ENCODE data around the gene KIF6.

The KIF6 gene

DNA sequence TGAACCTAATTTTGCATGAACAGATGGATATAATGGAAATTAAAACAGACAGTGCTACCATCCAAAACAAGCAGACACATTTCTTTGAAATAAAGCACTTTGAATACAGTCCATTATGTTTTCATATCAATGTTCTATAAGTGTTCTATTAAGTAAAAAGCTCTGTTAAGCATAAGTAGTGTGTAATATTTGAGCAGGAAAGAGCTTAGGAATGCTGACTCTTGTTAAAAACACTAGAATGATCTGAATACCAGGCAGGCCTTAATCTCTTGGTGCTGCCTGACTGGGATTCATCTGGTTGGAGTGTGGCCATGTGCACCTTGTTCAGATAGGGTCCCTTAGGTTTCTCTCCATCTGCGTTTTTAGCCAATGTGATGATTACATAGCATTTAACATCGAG lies 130.9 kb downstream of the KIF6 start:
- no peak for DNase-seq (ENCODE audit: low read depth, low spot score)

DNA sequence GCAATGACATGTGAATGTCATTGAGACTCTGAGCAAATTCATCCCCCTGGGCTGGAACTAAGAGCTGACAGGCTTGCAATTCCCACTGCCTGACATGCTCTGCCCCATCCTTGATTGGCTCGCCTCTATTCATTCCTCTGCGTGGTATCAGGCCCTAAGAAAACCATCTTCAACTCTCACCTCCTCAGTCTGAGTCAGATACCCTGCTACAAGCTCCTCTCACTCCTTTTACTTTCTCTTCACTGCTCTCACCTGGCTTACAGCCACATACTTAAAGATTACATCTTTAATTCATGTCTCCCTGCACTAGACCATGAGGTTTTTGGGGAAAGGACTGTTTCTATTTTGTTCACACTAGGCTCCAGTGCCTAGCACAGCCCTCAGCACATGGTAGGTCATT lies 131.6 kb downstream of the KIF6 start:
- no peak for DNase-seq (ENCODE audit: low read depth, low spot score)

DNA sequence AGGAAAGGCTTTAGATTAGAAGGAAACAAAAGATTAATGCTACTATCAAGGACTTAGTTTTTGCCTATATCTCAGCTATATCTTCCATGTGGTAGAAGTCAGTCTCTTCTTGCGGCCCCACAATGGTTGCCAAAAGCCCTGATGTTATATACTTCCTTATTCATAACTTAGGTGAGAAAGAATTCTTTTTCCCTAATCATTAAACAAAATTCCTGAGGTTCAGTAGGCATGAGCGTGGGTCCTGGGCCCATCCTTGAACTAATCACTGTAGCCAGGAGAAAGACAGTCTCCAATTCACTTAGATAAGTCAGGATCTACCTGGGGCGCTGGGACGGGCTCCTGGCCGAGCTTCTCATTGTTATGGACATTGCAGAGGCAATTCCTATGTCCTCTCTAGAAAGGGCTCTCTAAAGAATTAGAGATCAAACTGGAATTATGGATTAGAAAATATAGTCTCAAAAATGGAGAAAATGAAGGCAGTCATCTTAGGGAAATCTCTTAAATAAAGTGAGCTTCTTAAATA lies 134.3 kb downstream of the KIF6 start:
- no peak for DNase-seq (ENCODE audit: low read depth, low spot score)

DNA sequence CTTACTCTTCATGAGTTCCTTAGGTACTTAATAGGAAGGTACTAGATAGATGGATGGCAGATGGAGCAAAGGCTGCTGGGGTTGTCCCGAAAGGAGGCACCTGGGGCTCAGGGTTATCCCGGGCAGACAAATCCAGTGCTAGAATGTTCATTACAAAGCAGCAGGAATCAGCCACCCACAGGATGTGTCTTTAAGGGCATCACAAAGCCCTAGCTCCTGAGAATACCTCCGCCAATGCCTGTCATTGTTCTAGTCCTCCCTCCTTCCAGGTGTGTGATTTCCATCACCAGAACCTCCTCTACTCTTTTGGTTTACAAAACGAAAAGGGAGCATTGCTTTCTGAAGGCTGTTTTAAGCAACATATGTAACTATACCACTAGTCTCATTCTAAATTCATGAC lies 138.1 kb downstream of the KIF6 start:
- no peak for DNase-seq (ENCODE audit: low read depth, low spot score)

DNA sequence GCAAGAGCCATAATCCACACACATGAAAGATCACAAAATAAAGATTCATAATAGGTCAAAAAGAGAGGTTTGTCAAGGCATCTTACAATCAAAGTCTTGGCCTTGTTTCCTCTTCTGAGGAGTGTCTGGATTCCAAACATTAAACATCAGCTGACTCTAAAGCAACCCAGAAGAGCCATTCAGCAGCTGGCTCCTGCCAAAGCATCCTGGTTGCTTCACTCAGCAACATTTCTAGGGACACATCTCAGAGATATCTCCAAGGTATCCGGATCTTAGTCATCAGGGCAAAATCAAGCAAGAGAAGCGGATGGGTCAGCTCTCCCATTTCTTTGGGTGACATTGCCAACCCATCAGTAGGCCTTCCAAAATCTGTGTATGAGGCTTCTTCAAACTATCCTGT lies 139.6 kb downstream of the KIF6 start:
- no peak for DNase-seq (ENCODE audit: low read depth, low spot score)

DNA sequence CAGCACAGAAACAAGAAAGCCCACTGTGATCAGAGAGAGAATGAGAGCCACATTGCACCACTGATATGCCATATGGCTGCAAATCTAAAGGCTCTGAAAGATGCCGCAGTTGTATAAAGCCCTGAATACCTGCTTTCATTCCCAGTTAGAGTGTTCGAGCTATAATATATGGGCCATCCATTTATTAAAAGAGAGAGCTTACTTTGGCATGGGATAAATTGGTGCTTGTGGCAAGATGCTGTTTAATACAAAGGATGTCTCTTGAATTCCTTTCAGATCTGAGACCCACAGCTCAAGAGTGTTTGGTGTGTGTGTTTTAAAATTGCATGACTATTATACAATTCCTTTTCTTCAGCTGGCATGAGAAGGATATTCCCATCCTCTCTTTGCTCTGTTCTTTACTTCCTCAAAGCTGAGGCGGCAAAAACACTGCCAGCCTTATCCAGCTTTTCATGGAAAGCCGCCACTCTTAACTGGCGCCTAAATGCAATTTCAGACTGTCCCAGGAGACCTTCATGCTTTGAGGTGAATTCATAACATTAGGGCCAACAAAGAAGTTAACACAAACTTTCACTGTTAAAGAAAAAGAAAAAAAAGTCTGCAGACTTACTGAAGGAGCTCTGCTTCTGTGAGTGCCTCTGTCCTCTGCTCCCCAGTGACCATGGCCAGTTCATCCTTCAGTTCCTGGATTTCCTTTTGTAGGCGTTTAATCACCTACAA lies 147.6 kb downstream of the KIF6 start:
- no peak for DNase-seq (ENCODE audit: low read depth, low spot score)

DNA sequence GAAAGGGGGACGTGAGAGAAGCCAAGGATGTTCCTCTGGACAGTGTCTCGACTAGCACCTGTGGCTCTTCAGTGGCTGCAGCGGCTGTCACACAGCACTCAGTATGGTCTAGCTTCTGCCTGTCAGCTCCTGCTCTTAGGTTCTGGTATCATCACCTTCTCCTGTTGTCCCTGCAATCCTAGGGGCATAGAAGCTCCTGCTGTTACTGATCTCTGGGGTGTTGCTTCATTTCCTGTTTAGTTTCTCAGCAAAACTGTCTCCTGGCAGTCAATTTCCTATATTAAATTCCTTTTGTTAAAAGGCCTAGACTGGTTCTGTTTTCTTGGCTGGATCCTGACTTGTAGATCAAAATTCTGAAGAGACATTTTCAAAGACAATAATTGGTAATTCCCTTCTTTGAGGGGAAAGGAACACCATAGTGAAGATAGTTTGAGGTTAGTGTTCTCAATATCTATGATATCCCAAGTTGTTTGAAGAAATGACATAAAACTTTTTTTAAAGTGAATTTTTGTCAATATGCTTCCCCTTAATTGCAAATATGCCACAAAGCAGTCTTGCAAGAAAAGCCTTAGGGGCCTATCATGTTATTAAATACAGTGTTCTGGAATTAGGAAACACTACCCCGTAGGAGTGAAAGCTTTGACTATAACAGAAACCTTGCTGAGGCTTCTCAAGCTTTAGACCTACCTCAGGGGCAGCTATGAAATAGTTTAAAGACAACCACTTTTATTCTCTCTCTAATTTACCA lies 148.5 kb downstream of the KIF6 start:
- no peak for DNase-seq (ENCODE audit: low read depth, low spot score)

DNA sequence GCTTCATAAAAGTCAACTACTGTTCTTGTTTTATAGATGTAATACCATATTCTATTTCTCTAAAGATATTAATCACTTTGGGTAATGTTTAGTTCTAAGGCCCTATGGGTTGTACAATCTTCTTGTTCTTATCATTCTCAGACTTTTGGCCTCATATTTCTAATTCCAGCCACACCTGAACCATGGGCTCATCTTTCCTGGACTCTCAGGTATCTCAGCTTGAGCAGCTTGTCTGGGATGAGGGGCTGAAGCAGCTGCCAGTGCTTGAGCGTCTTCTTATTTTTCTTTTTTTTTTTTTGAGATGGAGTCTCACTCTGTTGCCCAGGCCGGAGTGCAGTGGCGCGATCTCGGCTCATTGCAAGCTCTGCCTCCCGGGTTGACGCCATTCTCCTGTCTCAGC lies 150.2 kb downstream of the KIF6 start:
- DNase-seq (ENCODE audit: low read depth, low spot score), result no peak

DNA sequence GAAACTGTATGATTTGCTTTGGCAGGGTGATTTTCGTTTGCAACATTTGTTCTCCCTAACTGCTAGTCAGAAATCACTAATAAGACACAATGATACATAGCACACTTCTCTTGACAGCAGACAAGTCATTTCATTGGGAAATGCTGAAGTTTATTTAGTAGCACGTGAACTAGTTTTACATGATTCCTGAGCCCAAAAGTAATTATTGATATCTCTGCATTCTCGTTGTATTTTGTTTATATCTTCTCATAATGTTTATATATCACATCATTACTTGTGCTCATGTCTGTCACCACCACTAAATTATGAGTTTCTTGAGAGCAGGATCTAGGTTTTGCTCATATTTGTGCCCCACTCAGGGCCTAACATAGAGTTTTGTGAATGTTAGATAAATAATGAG lies 151.7 kb downstream of the KIF6 start:
- no peak for DNase-seq (ENCODE audit: low read depth, low spot score)

DNA sequence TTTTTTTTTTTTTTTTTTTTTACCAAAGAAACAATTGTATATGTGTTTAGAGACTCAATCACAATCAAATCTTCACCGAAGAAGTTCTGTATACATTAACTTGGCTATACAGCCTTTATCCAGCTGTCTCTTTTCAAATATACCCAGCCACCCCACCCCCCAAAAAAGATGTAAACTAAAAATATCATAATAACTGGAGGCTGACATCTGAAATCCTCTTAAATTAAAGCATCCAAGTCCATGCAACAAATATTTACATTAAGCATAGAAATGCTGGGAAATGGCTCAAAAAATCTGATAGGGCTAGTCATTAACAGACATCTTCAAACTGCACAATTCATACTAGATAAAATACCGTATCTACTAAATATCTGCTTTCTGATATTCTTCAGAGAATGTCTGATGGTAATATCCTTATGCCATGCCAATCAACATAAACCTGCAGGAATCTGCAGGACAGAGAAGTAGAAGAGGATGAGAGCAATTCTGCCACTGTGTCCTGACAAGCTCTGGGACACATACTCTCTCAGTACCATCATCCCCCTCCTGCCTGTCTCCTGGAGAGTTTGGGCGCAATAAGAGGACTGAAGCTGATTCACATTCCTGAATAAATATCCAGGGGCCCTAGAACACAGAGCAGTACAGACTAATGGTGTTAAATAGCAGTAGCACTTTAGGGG lies 152.4 kb downstream of the KIF6 start:
- DNase-seq (ENCODE audit: low read depth, low spot score), result no peak

DNA sequence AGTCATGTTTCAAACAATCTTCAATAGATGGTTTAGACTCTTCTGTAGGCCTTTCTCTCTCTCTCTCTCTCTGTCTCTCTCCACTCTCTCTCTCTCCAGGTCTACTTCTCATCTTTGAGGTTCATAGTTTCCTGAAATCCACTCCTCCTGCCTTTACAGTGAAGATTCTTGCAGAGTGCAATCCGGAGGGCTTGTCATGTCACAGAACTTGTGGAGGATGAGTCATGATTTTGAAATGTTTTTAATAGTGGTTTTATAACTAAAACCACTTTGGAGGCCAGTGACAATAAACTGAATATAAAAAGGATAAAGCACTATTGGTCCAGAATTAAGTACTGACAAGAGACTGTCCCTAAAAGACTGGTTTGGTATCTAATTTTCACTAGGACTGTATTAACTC lies 156.3 kb downstream of the KIF6 start:
- DNase-seq (ENCODE audit: low read depth, low spot score), result peak; percentile 41

DNA sequence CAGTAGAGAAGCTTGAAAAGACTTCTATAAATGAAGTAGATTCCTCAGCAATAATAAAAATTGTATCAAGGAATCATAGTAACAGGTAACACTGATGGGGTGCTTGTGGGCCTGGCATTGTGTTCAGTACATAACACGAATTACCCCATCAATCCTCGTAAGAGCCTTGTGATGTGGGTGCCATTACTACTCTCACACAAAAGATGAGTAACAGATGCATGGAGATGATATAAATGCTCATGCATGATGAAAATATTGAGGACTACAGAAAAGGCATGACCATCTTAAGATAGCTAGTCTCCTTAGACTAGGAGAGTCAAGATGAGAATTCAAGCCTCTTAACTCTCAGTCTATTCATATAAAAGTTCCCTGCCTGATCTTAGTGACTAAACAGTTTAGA lies 158.1 kb downstream of the KIF6 start:
- DNase-seq (ENCODE audit: low read depth, low spot score), result no peak

DNA sequence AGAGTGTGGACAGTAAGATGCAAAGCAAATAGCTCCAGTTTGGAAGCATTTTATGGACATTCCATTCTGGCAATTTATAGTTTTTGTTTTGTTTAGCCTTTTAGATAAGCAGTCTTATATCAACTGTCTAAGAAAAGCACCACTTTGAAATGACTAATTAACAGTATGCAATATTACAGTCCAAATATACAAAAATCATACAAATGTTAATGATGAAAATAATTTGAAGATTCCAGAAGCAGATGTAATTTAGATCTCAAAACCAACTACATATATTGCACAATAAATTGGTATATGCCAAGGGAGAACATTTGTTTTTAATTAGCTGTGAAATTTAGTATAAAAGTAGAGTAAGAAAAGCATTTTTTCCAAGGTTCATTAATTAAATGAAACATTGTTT lies 158.8 kb downstream of the KIF6 start:
- no peak for DNase-seq (ENCODE audit: low read depth, low spot score)

DNA sequence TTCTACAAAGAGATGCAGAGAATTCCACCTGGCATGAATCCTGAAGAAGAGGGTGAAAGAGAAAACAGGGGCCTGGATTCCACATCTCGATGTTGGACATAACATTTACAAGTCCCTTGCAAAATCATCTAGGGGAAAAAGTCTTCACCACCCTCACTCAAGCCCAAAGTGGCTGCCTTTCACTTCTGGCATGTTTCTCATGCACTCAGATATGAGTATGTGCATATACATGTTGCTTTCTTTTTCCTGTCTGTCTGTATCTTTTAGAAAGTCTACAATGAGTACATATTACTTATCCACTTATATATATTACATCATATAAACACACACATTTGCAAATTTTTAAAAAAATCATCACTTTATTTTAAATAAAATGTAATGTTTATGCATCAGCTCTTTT lies 159.3 kb downstream of the KIF6 start:
- no peak for DNase-seq (ENCODE audit: low read depth, low spot score)

DNA sequence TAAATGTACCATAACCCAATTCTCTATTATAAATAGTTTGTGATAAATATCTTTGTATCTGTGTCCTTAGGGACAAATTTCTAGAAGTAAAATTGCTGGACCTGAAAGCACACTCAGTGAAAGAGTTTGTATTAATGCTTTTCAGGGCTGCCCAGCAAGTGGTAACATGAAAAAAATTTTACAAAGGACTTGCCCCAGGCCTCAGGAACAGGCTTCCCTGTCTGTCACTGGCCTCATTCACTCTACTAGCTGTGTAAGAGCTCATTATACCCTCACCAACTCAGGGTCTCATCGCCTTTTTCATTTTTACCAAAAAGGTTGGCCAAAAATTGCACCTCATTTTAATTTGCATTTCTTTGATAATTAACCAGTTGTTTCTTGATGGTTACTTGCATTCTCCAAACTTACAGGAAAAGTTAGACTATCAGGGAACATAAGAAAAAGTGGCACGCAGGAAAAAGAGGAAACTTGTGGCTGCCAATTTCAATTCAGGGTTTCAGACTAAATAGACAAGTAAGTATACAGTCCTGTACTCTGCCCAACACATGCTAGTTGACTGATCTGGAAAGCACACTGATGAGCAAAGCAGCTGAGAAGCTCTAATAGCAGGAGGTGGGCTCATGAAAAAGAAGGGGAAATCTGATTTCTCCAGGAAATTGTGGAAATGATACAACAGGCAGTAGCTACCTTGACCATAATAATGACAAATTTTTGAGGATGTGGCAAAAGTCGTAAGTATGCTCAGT lies 161.5 kb downstream of the KIF6 start:
- DNase-seq (ENCODE audit: low read depth, low spot score), result no peak

DNA sequence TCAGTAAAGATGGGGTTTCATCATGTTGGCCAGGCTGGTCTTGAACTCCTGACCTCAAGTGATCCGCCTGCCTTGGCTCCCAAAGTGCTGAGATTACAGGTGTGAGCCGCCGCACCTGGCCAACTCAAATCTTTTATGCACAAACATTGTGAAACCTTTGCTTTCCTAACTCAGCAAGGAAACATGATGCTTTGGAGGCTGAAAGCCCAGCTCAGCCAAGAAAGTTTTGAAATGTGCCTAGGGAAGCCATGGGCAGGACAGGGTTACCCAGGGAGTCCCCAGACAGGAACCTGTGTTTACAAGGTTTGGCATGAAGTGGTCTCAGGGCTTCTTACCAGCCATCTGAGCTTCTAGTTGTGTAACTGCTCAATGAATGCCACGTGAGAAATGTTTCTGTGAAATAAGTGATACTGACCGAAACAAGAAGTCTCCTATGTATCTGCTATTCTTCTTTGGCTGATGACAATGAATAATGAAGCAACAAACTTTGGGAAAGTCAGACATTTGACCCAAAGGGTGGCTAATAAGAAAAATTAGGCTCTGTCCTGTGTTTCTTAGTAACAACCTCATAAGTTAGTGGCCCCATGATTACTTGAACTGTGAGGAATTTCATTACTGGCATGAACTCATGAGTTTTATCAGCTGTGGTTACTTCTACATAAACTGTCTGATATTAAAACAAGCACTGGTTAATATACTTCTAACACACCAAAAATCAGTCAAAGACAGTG lies 163.5 kb downstream of the KIF6 start:
- DNase-seq (ENCODE audit: low read depth, low spot score), result no peak

DNA sequence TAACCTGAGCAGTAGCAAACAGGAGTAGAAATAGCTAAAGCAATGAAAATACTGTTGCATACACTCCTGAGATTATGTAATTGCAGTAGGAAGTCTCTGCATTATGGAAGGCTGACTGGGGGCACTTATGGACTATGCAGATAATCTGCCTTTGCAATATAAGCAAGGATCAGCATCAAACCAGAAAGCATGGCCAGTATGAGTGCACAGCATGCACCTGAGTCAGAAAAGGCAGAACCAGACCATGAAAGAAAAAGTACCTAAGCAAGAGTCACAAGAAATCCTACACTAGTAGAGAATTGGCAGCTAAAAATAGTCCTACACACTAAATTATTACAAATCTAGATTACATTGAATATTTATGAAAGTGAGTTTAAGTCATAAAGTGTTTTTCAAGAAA lies 164.3 kb downstream of the KIF6 start:
- no peak for DNase-seq (ENCODE audit: low read depth, low spot score)

DNA sequence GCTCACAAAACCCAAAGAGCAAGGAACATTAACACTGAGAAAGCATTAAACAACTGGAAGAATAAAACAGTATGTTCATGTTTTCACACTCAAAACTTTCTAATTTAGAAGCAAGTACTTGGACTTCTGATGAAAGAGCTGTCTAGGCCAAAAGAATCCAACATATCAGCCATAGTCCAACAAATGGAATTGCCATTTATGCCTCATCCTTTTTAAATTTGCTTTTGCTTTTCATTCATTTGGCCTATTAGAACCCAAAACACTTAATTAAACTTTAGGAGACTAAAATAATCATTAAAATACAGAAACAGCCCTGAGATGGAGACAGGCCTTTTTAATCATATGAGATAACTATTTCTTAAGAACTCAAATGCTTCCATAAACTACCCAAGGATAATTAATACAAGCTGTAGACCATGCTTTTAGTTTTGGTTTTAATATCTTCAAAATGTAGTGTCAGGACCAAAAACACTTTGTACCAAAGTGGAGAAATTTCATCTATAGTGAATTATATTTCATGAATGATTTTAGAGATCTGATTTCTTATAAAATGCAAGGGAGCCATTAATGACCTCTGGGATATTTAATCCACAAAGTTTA lies 166.5 kb downstream of the KIF6 start:
- DNase-seq (ENCODE audit: low read depth, low spot score), result no peak

DNA sequence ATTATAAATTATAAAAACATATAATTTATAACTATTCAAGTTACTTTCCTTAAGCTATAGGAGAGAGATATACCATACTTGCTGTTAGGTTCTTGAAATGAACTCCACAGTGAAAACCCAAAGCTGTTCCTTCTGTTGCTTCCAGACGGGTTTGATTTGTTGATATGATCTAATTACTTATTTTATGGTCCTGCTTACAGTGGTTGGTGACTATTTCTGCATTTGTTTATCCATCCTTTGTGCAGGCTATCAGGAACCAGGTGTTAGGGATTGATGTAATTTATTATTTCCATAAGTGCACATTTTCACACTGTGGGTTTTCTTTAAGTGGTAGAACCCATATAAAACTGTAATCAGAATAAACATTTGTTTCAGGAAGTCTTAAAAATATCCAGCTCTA lies 167.1 kb downstream of the KIF6 start:
- no peak for DNase-seq (ENCODE audit: low read depth, low spot score)

DNA sequence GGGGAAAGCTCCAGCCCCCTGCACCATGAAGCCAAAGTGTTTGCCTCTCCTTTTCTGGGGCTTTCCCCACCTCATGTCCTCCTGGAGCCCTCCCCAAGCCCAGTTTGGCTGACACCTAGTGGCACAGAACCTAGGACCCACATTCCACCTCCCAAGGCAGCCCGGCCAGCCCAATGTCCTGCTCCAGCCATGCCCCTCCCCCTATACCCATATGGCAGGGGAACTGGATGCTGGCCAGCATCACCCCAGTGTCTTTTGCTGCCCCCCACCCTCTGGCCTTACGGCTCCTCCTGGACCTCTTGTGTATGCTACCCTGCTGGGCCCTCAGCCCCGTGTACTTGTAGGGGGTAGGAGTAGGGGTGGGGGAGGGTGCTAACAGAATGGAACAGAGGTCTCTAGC lies 170.1 kb downstream of the KIF6 start:
- no peak for DNase-seq (ENCODE audit: low read depth, low spot score)
